IPS DF 6.9 (cell line): ENCODE measurements around the gene TCL1B.

Experiments
- DNase-seq: peaks from one replicate; pipeline ENCODE4 v3.0.0-alpha.2; 2013; ENCODE audit warnings: low read depth, low spot score
- H3K27ac ChIP-seq: one replicate; pipeline ENCODE4 v1.5.1; 2013; ENCODE audit warnings: low read length, control low read depth
- H3K27me3 ChIP-seq: 2 replicates; pipeline ENCODE4 v1.6.1; 2013; ENCODE audit warnings: mild to moderate bottlenecking, low read length; ENCODE audit not compliant: control insufficient read depth, insufficient read depth
- H3K36me3 ChIP-seq: 2 replicates; pipeline ENCODE4 v1.6.1; 2013; ENCODE audit warnings: low read length; ENCODE audit not compliant: control insufficient read depth, insufficient read depth
- H3K4me1 ChIP-seq: 2 replicates; pipeline ENCODE4 v1.6.1; 2013; ENCODE audit warnings: low read length; ENCODE audit not compliant: control insufficient read depth, insufficient read depth
- H3K4me3 ChIP-seq: 2 replicates; pipeline ENCODE4 v1.5.1; 2013; ENCODE audit warnings: mild to moderate bottlenecking, low read length
- H3K9me3 ChIP-seq: 2 replicates; pipeline ENCODE4 v1.6.1; 2013; ENCODE audit warnings: low read length, inconsistent platforms; ENCODE audit not compliant: control insufficient read depth, insufficient read depth
- WGBS: extraction: QIAGEN DNeasy Blood & Tissue Kit; methylation state at CpG from one replicate; pipeline ENCODE4 v1.1.7; 2013; ENCODE audit warnings: mixed read lengths, missing lambda C conversion rate; ENCODE audit not compliant: insufficient read length, insufficient coverage; 5-methylcytosine and 5-hydroxymethylcytosine counted together

The TCL1B gene, protein sequence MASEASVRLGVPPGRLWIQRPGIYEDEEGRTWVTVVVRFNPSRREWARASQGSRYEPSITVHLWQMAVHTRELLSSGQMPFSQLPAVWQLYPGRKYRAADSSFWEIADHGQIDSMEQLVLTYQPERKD

DNA sequence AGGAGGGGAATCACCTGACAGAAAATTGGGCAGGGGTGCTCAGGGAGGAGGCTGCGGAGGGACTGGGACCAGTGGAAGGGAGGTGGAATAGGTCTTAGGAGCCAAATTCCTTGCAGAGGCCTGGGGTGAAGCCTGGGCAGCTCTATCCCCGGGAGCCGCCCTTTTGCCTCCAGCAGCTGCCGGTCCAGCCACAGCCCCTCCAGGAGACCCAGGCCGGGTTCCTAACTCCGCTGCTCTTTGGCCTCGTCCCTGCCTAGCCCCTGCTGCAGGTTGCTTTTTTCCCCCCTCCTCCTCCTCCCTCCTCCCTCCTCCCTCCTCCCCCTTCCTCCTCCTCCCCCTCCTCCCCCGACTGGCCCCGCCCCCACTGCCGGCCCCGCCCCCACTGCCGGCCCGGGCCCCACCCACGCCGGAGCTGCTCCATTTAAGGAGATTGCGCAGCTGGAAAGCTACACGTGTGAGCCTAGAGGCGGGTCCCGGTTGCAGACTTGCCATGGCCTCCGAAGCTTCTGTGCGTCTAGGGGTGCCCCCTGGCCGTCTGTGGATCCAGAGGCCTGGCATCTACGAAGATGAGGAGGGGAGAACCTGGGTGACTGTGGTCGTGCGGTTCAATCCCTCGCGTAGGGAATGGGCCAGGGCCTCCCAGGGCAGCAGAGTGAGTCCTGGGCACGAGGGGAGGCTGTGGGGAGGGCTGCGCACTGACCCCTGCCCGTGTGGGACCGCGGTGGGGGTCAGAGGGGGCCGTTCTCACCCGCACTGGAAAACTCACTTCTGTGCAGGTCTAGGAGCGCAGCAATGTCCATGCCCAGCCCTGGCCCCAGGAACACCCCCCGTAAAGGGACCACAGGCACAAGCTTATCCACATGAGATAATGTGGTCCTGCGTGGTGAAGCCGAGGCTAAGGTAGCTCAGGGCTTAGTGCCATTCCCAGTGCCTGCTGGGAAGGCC lies at the start of gene TCL1B:
TCL1B (plus strand) TSS at position 449 of the 945 bp plus-strand sequence; CDS start at position 491, 42 bp downstream.
- Histone ChIP-seq H3K27ac (no peak within 1 kb of the TSS), H3K27me3 (no peaks in the 10 kb centered on the region), H3K4me3 (no peak within 1 kb of the TSS), H3K36me3 (no peaks in the 10 kb centered on the region), H3K9me3 (no peaks in the 10 kb centered on the region), H3K4me1 (peaks cover 9% of the 10 kb centered on the region)
- DNase-seq: no peak
- no CpG with 5 or more reads among the region's 38 CpGs for WGBS

DNA sequence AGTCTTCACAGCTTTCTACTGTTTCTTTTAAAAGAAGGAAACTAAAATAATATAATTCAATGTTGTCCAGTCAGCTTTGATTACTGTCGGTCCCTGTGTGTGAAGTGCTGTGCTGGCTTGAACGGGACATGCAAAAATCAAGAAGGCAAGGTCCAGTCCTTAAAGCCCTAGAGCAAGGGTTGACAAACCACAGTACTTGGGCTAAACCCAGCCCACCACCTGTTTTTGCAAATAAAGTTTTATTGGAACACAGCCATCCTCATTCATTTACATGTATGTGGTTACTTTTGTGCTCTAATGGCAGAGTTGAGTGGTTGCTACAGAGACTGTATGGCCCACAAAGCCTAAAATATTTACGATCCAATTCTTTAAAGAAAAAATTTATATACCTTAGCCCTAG lies 41.2 kb upstream of the TCL1B start:
- Histone ChIP-seq H3K9me3 (no peaks in the 10 kb centered on the region), H3K27me3 (no peaks in the 10 kb centered on the region; the same call in 1 of the 2 replicates), H3K4me3 (no peak overlapping the region), H3K36me3 (no peaks in the 10 kb centered on the region), H3K4me1 (no peaks in the 10 kb centered on the region), H3K27ac (no peak overlapping the region)
- no CpG with 5 or more reads among the region's 3 CpGs for WGBS
- DNase-seq: no peak

DNA sequence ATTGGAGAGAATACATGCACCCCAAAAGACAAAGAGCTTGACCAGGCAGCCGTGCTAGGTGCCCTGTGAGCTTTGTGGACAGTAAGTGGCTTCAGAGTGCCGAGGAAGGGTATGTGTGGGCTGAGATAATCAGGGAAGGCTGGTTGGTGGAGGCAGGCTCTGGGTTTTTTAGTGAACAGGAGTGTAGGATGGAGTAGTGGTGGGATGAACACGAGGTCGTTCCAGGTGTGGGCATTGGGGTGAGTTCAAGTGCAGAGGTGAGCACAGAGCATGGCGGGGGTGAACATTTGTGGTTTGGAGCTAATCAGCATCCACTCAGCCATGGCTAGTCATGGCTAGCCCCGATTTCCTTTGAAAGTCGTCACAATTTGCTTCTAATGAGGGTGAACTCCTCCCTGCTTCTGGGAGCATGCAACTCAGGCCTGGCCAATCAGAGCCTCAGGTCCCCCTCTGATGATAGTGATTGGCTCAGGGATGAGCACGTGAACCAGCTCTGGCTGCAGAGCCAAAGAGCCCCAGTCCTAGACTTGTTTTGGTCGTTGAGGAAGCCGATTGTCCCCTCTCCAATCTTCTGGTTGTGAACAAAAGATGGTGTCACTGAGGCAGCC lies 40.7 kb upstream of the TCL1B start:
- Histone ChIP-seq H3K27me3 (no peaks in the 10 kb centered on the region; the same call in 1 of the 2 replicates), H3K9me3 (no peaks in the 10 kb centered on the region), H3K36me3 (no peaks in the 10 kb centered on the region), H3K4me3 (no peak overlapping the region), H3K4me1 (no peaks in the 10 kb centered on the region), H3K27ac (no peak overlapping the region)
- DNase-seq: no peak
- WGBS: no CpG with 5 or more reads among the region's 10 CpGs

DNA sequence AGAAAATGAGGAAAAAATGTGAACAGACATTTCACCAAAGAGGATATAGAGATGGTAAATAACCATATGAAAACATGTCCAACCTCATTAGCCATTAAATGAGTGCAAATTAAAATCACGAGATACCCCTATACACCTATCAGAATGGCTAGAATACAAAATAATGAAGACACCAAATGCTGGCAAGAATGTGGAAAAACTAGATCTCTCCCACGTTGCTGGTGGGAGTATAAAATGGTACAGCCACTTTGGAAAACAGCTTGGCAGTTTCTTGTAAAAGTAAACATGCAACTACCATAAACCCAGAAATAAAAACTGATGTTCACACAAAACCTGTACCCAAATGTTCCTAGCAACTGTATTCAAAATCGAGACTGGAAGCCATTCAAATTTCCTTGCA lies 38.3 kb upstream of the TCL1B start:
- H3K27ac ChIP-seq: no peak overlapping the region
- no peak for DNase-seq
- H3K4me3 ChIP-seq: no peak overlapping the region
- H3K9me3 ChIP-seq: no peaks in the 10 kb centered on the region
- H3K36me3 ChIP-seq: no peaks in the 10 kb centered on the region
- WGBS: no CpG with 5 or more reads among the region's 3 CpGs
- H3K27me3 ChIP-seq: no peaks in the 10 kb centered on the region; the same call in 1 of the 2 replicates
- no peaks in the 10 kb centered on the region for H3K4me1 ChIP-seq

DNA sequence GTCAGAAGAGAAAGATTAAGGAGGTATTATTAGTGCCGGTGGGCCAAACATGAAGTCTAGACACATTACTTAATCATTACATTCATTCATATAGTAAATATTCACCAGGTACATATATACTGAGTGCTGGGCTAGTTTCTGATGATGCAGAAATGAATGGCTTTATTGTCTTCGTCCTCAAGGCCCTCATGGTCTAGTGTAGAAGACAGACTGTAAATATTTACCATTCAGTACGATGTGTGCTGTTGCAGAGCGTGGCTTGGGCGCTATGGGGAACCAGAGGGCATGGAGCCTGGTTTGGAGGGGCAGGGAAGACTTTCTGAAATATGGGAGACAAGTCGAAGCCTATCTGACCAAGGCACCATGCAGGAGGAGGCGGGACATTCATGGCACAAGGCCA lies 37.0 kb upstream of the TCL1B start:
- no peak overlapping the region for H3K27ac ChIP-seq
- no peak for DNase-seq
- H3K27me3 ChIP-seq: no peaks in the 10 kb centered on the region
- no peaks in the 10 kb centered on the region for H3K4me1 ChIP-seq
- H3K9me3 ChIP-seq: no peaks in the 10 kb centered on the region
- no peak overlapping the region for H3K4me3 ChIP-seq
- no peaks in the 10 kb centered on the region for H3K36me3 ChIP-seq
- WGBS: no CpG with 5 or more reads among the region's 7 CpGs

DNA sequence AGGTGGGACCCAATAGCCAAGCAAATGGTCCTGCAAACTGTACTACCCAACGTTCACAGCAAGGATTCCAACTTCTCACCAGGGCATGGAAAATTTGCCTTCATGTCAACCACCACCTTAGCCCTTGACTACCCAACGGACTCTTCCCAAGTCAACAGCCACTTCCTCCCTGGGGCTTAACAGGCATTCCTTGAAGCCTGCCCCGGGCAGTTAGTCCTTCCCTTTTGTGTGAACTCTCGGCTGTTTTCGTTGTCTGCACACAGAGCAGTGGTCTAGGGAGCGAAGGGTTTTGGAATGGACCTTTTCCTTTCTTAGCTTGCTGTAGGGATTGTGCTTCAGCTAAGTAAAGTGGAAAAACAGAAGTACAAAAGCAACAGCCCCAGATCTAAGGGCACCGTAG lies 35.2 kb upstream of the TCL1B start:
- Histone ChIP-seq H3K36me3 (no peaks in the 10 kb centered on the region), H3K27ac (no peak overlapping the region), H3K4me3 (no peak overlapping the region), H3K4me1 (no peaks in the 10 kb centered on the region), H3K27me3 (no peaks in the 10 kb centered on the region), H3K9me3 (no peaks in the 10 kb centered on the region)
- no peak for DNase-seq
- no CpG with 5 or more reads among the region's 7 CpGs for WGBS

DNA sequence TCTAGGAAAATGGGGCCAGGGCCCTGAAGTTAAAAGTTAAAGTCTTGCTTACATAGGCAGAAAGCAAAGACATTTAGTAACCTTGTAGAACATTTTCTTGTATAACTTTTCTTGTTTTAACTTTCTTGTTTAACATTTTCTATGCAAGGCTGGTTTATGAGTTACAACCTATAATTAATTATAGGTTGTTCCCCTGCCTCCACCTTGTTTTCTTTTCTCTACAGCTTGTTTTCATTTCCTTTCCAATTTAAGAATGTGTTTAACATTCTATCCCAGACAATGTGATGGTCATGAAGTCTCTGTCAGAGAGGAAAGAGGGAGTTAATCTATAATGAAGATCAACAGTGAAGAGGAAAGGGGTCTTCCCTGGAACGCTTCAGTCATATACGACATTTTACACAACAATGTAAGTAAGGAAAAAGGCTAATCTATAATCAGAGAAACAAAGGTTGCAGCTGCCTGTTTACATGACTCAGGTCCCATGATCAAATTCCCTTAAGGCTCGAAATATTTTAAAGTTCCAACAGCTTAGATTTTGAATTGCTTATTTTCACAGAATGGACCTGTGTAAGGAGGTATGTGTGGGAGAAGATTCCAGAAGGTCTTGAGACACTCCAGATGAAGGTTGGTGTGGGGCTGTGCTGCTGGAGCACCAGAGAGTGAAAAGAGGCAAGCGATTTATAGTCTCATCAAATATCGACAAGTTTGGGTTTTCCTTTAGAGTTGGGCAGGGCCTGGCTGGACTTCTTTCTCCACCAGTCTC lies 34.2 kb upstream of the TCL1B start:
- no peaks in the 10 kb centered on the region for H3K9me3 ChIP-seq
- H3K27me3 ChIP-seq: no peaks in the 10 kb centered on the region
- DNase-seq: no peak
- no peak overlapping the region for H3K27ac ChIP-seq
- no peak overlapping the region for H3K4me3 ChIP-seq
- WGBS: no CpG with 5 or more reads among the region's 5 CpGs
- H3K4me1 ChIP-seq: 0 out of 2 replicates have a peak, but pooled peaks cover 1% of the 10 kb centered on the region
- no peaks in the 10 kb centered on the region for H3K36me3 ChIP-seq

DNA sequence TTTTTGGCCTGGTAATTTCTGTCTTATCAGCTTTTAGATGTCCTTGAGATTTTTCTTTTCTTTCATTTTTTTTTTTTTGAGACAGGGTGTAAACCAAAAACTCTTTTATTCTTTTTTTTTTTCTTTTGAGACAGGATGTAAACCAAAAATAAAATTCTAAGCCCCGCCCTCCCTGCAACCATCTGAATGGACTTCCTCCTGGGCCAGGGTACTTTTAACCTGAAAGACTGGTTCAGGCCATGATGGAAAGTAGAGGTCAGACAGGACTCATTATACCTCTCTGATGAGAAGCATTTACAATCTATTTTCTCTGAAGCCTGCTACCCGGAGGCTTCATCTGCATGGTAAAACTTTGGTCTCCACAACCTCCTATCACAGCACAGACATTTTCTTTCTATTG lies 33.5 kb upstream of the TCL1B start:
- H3K27ac ChIP-seq: no peak overlapping the region
- 0 out of 2 replicates have a peak, but pooled peaks cover 1% of the 10 kb centered on the region for H3K4me1 ChIP-seq
- WGBS: no CpG with 5 or more reads among the region's 2 CpGs
- H3K36me3 ChIP-seq: no peaks in the 10 kb centered on the region
- H3K27me3 ChIP-seq: no peaks in the 10 kb centered on the region
- no peak overlapping the region for H3K4me3 ChIP-seq
- DNase-seq: no peak
- no peaks in the 10 kb centered on the region for H3K9me3 ChIP-seq

DNA sequence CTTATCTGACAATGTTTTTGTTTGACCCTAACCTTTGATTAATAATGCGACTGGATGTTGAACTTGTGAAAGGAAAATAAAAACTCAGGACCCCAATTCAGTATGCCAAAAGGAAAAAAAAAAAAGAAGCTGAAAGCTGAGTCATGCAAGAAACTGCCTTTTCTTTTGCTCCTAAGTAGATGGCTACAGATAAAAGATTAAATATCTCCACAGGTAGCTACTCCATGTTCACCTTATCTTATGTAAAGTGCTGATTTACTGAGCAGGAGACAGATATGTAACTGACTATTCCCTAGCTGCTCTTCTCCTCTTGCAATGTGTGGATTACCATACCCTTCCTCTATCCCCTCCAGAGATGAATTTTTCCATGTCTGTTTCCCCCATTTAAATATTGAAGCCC lies 30.8 kb upstream of the TCL1B start:
- no peak for DNase-seq
- H3K4me1 ChIP-seq: 0 out of 2 replicates have a peak, but pooled peaks cover 1% of the 10 kb centered on the region
- no peak overlapping the region for H3K27ac ChIP-seq
- H3K9me3 ChIP-seq: no peaks in the 10 kb centered on the region
- WGBS: no CpG with 5 or more reads among the region's 1 CpG
- no peaks in the 10 kb centered on the region for H3K27me3 ChIP-seq
- H3K36me3 ChIP-seq: no peaks in the 10 kb centered on the region
- H3K4me3 ChIP-seq: no peak overlapping the region

DNA sequence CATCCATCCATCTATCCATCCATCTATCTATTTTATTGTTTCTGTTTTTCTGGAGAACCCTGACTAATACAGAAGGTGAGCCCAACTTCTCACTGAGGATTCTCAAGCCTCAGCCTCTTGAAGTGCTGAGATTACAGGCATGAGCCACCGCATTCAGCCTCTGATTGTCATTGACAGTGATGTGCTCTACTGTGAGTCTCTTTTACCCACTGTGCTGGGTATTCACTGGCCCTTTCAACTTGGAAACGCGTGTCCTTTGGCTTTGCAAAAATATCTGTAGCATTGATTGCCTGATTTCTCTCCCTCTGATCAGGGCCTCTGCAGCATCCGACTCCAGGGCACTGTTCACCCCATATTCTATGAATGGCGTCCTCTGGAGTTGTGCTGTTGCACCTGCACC lies 29.6 kb upstream of the TCL1B start:
- 0 out of 2 replicates have a peak, but pooled peaks cover 1% of the 10 kb centered on the region for H3K4me1 ChIP-seq
- WGBS: no CpG with 5 or more reads among the region's 5 CpGs
- no peaks in the 10 kb centered on the region for H3K27me3 ChIP-seq
- H3K9me3 ChIP-seq: no peaks in the 10 kb centered on the region
- H3K27ac ChIP-seq: no peak overlapping the region
- DNase-seq: no peak
- no peak overlapping the region for H3K4me3 ChIP-seq
- no peaks in the 10 kb centered on the region for H3K36me3 ChIP-seq
